Activated naive CD4-positive, alpha-beta T cell treated with Interleukin-2 at 50 U/mL for 16 hours (primary cell): Measurements from ENCODE around the gene UBE2G1.

ENCODE experiments used
- DNase-seq: peaks from one replicate; pipeline ENCODE4 v3.0.0-alpha.2; 2020

Gene UBE2G1

GRCh38 chr17:4241535-4241934, 124.9 kb downstream of the UBE2G1 start:
- DNase-seq: no peak

GRCh38 chr17:4236456-4236855, 130.0 kb downstream of the UBE2G1 start:
- DNase-seq: no peak

- DNase-seq: no peak
These were observed 130.8 kb downstream of the UBE2G1 start for GRCh38 chr17:4235372-4236279.

GRCh38 chr17:4234401-4234800, 132.1 kb downstream of the UBE2G1 start:
- no peak for DNase-seq

GRCh38 chr17:4233668-4234258, 132.7 kb downstream of the UBE2G1 start:
- DNase-seq: no peak

GRCh38 chr17:4232168-4232813, 134.2 kb downstream of the UBE2G1 start:
- DNase-seq: no peak

- no peak for DNase-seq
These were observed 136.6 kb downstream of the UBE2G1 start for GRCh38 chr17:4229627-4230541.

GRCh38 chr17:4221899-4222659, 144.4 kb downstream of the UBE2G1 start:
- DNase-seq: no peak

GRCh38 chr17:4221163-4221562, 145.3 kb downstream of the UBE2G1 start:
- no peak for DNase-seq

GRCh38 chr17:4220655-4221054, 145.8 kb downstream of the UBE2G1 start:
- no peak for DNase-seq
